HCT116 (cell line): ENCODE measurements around the gene MSI2.

Experiments
- CTCF ChIP-seq, 3 experiments: fragments of 200-600 bp in 1 of 3; sonication (generic) in 1 of 3; IDR thresholded peaks in 2 of 3; conservative IDR thresholded peaks in 1 of 3; 2 replicates each; pipeline ENCODE4 v1.5.1; 2012 to 2017; ENCODE audit warnings: low read depth in 2 of 3, low read length in 2 of 3, antibody characterized with exemption in 1 of 3, borderline replicate concordance in 1 of 3, control low read depth in 1 of 3, mild to moderate bottlenecking in 1 of 3, mixed read lengths in 1 of 3, mixed run types in 1 of 3, moderate library complexity in 1 of 3; ENCODE audit not compliant: insufficient read depth in 1 of 3
- EZH2 ChIP-seq: fragments of 200-600 bp; sonication (generic); IDR thresholded peaks from 2 replicates; pipeline ENCODE4 v1.6.1; 2017; ENCODE audit warnings: antibody characterized with exemption, mixed run types
- JUND ChIP-seq: IDR thresholded peaks from 2 replicates; pipeline ENCODE4 v1.6.1; 2012

GRCh38 chr17:57666946-57667345 lies 410.6 kb downstream of the MSI2 start:
- TF ChIP-seq EZH2 (no peak), JUND (no peak), CTCF (IDR thresholded peaks at IDR 0.05 in 2 of 3, conservative IDR thresholded peaks at IDR 0.05 in 1 of 3; ENCODE audit: borderline replicate concordance in 1 of 3, insufficient read depth in 1 of 3, low read depth in 2 of 3, low read length in 2 of 3) (no peak)
